Measurements from ENCODE around the gene EGFL7.

Gene EGFL7

GRCh38 chr9:136688274-136689107, 25.8 kb downstream of the EGFL7 start:
- DNase-seq, result no peak

- DNase-seq, result no peak
Observed at GRCh38 chr9:136689108-136689460, 26.4 kb downstream of the EGFL7 start.

GRCh38 chr9:136690104-136690805, 27.5 kb downstream of the EGFL7 start:
- no peak for DNase-seq

GRCh38 chr9:136690806-136691261, 28.1 kb downstream of the EGFL7 start:
- peak; percentile 44 for DNase-seq

GRCh38 chr9:136691316-136692184, 28.8 kb downstream of the EGFL7 start:
- DNase-seq, result no peak

- no peak for DNase-seq
Observed at GRCh38 chr9:136692185-136693134, 29.7 kb downstream of the EGFL7 start.

GRCh38 chr9:136693135-136693489, 30.4 kb downstream of the EGFL7 start:
- no peak for DNase-seq

GRCh38 chr9:136693490-136694162, 30.9 kb downstream of the EGFL7 start:
- DNase-seq, result no peak

- no peak for DNase-seq
Observed at GRCh38 chr9:136694163-136694871, 31.6 kb downstream of the EGFL7 start.

GRCh38 chr9:136694872-136695247, 32.1 kb downstream of the EGFL7 start:
- no peak for DNase-seq

- peak; percentile 64 for DNase-seq
Observed at GRCh38 chr9:136695435-136695895, 32.7 kb downstream of the EGFL7 start.

GRCh38 chr9:136695955-136696354, 33.2 kb downstream of the EGFL7 start:
- no peak for DNase-seq

- DNase-seq, result no peak
Observed at GRCh38 chr9:136696502-136696901, 33.8 kb downstream of the EGFL7 start.

GRCh38 chr9:136697146-136697820, 34.6 kb downstream of the EGFL7 start:
- DNase-seq, result no peak

GRCh38 chr9:136697821-136698526, 35.3 kb downstream of the EGFL7 start:
- DNase-seq, result no peak

GRCh38 chr9:136698635-136699246, 36.0 kb downstream of the EGFL7 start:
- no peak for DNase-seq

GRCh38 chr9:136700304-136700703, 37.6 kb downstream of the EGFL7 start:
- no peak for DNase-seq

GRCh38 chr9:136700959-136701667, 38.4 kb downstream of the EGFL7 start:
- DNase-seq, result no peak

Measured in DMS 273 treated with DMSO at 0.1 percent for 48 hours (cell line).